Thyroid gland (tissue), 4 donors: ENCODE data around the gene CDHR3.

ENCODE experiments used
- POLR2A ChIP-seq, 2 donors: fragments of 450-650 bp; IDR thresholded peaks; one replicate each; pipeline ENCODE4 v1.6.1; 2017; ENCODE audit warnings: antibody characterized with exemption in 2 of 2, mild to moderate bottlenecking in 2 of 2, moderate library complexity in 1 of 2
- TF ChIP-seq, protein P1 (sequence below), 6 experiments: fragments of 200-600 bp in 3 of 6; fragments of 450-650 bp in 3 of 6; sonication (generic) in 3 of 6; IDR thresholded peaks; one replicate each; pipeline ENCODE4 v1.5.1; 2016 to 2019; ENCODE audit warnings: antibody characterized with exemption in 6 of 6, mild to moderate bottlenecking in 2 of 6, inconsistent platforms in 1 of 6, moderate library complexity in 1 of 6

DNA sequence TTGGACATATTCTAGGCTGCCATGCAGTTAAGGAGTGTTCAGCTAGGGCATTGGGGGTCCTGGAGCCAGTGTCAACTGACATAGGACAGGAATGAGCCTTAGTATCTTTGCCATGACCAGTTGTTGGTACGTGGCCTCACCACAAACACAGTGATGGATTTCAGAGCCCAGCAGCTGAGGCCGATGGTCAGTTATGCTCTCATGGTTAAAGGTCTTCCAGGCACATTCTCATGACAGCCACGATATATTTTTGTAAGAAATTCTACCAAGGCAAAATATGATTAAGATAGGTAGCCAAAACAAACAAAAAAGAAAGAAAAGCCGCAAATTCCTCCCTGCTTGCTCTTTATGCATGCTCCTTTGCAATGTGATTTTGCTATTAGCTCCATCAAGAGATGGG, 47.8 kb downstream of the CDHR3 start:
- TF ChIP-seq, protein P1, sequence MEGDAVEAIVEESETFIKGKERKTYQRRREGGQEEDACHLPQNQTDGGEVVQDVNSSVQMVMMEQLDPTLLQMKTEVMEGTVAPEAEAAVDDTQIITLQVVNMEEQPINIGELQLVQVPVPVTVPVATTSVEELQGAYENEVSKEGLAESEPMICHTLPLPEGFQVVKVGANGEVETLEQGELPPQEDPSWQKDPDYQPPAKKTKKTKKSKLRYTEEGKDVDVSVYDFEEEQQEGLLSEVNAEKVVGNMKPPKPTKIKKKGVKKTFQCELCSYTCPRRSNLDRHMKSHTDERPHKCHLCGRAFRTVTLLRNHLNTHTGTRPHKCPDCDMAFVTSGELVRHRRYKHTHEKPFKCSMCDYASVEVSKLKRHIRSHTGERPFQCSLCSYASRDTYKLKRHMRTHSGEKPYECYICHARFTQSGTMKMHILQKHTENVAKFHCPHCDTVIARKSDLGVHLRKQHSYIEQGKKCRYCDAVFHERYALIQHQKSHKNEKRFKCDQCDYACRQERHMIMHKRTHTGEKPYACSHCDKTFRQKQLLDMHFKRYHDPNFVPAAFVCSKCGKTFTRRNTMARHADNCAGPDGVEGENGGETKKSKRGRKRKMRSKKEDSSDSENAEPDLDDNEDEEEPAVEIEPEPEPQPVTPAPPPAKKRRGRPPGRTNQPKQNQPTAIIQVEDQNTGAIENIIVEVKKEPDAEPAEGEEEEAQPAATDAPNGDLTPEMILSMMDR (IDR thresholded peaks at IDR 0.05), result no peak
- no peak for TF ChIP-seq POLR2A (IDR thresholded peaks at IDR 0.05)
